G401 (cell line): Measurements from ENCODE around the gene CDX1. TPM values are rescaled to one million over a fixed set of nuclear protein-coding genes. Genes with fewer than 3 reads are reported as not detected.
A peak's percentile ranks its signal among the peaks of the same experiment; 100 is the strongest.

Experiments used
- DNase-seq: peaks from one replicate; pipeline ENCODE4 v3.0.0-alpha.2; 2015; ENCODE audit warnings: low spot score
- in situ Hi-C: cut with HindIII; loops from 2 replicates; pipeline ENCODE4 v1.10.0; 2016; ENCODE audit warnings: low sequenced_read_pairs, mixed read lengths
- total RNA-seq: library from RNA; depleted of rRNA; stranded (reverse); fragments of >200 nt; shearing (Covaris generic); gene quantifications from 2 replicates; pipeline ENCODE4 v1.2.3, GENCODE V29; 2014

The CDX1 gene
- total RNA-seq, 1 experiment from 2014 or later, result not detected

- no peak for DNase-seq
These were observed 23.0 kb upstream of the CDX1 start for GRCh38 chr5:150143350-150144245.

GRCh38 chr5:150144246-150144801 lies 22.3 kb upstream of the CDX1 start:
- in situ Hi-C loops, result no loop called here
- DNase-seq, result no peak

More at GRCh38 chr5:150143350-150144245, 23.0 kb upstream of the CDX1 start:
- in situ Hi-C loops, result no loop called here

GRCh38 chr5:150144879-150145278 lies 21.7 kb upstream of the CDX1 start:
- in situ Hi-C loops, result no loop called here

GRCh38 chr5:150146235-150146634 lies 20.3 kb upstream of the CDX1 start:
- no peak for DNase-seq
- in situ Hi-C loops, result no loop called here

More at GRCh38 chr5:150144879-150145278, 21.7 kb upstream of the CDX1 start:
- DNase-seq, result no peak

- in situ Hi-C loops, result no loop called here
- DNase-seq, result no peak
These were observed 19.5 kb upstream of the CDX1 start for GRCh38 chr5:150146862-150147601.

- DNase-seq, result no peak
- in situ Hi-C loops, result no loop called here
These were observed 18.9 kb upstream of the CDX1 start for GRCh38 chr5:150147670-150148069.

- in situ Hi-C loops, result no loop called here
- DNase-seq, result peak; percentile 79
These were observed 18.3 kb upstream of the CDX1 start for GRCh38 chr5:150148117-150148927.

GRCh38 chr5:150149618-150150017 lies 17.0 kb upstream of the CDX1 start:
- in situ Hi-C loops, result no loop called here
- DNase-seq, result no peak

GRCh38 chr5:150152636-150153462 lies 13.7 kb upstream of the CDX1 start:
- in situ Hi-C loops, result no loop called here
- DNase-seq, result no peak

- in situ Hi-C loops, result no loop called here
- no peak for DNase-seq
These were observed 13.1 kb upstream of the CDX1 start for GRCh38 chr5:150153483-150153882.

GRCh38 chr5:150153957-150154617 lies 12.5 kb upstream of the CDX1 start:
- in situ Hi-C loops, result no loop called here

GRCh38 chr5:150154618-150155128 lies 11.9 kb upstream of the CDX1 start:
- in situ Hi-C loops, result no loop called here
- DNase-seq, result no peak

More at GRCh38 chr5:150153957-150154617, 12.5 kb upstream of the CDX1 start:
- DNase-seq, result no peak

- in situ Hi-C loops, result no loop called here
- no peak for DNase-seq
These were observed 11.1 kb upstream of the CDX1 start, which contains the start of gene PDGFRB for GRCh38 chr5:150155258-150156026. PDGFRB (minus strand) TSS chr5:150155845; CDS start chr5:150137047, 18,798 bp downstream.

- in situ Hi-C loops, result no loop called here
- no peak for DNase-seq
These were observed 10.6 kb upstream of the CDX1 start for GRCh38 chr5:150156027-150156368.

GRCh38 chr5:150156540-150156939 lies 10.0 kb upstream of the CDX1 start:
- in situ Hi-C loops, result no loop called here
- no peak for DNase-seq

GRCh38 chr5:150157168-150157567 lies 9.4 kb upstream of the CDX1 start:
- no peak for DNase-seq
- in situ Hi-C loops, result no loop called here
